HG02571 (cell line): ENCODE data around the gene ALDH1L1.
"Not testable (repeated sequence)": the region's sequence is repeated elsewhere in the genome, so short reads cannot be mapped to it uniquely, and the experiment has no call there.

Source experiments
- ATAC-seq: cut with Tn5 transposase; IDR thresholded peaks from one replicate; pipeline ENCODE4 v1.9.1; 2021; ENCODE audit warnings: mild to moderate bottlenecking, moderate library complexity; ENCODE audit not compliant: unreplicated experiment

The ALDH1L1 gene

DNA sequence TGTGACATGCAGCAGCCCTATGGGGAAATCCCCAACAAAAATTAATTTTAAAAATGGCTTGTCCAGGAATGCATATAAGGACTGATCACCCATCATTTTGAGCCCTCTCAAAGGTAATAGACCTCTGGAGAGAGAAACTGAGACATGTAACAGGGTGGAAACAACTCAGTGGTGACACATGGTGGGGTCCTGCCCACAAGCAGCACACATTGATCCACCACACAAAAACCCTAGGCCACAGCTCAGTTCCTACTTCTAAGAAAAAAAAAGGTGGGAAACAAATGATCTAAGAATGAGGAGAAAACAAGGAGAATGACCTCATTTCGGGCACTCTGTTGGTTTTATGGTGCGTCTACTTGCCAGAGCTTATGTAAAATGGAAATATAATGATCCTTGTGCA, 94.5 kb downstream of the ALDH1L1 start:
- no peak for ATAC-seq

GRCh38 chr3:126085276-126085675, 95.1 kb downstream of the ALDH1L1 start:
- ATAC-seq = no peak

DNA sequence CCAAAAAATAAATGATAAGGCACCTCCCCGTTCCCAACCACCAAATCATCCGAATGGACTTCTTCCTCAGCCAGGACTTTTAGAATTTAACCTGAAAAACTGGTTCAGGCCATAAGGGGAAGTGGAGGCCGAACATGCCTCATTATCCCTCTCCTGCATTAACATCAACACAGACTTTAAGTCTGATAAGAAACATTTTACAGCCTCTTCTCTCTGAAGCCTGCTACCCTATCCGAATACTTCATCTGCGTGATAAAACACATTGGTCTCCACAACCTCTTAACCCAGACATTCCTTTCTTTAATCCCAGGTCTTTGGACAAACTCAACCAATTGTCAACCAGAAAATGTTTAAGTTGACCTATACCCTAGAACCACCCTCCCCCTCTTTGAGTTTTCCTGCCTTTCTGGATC, 95.6 kb downstream of the ALDH1L1 start:
- ATAC-seq = no peak

DNA sequence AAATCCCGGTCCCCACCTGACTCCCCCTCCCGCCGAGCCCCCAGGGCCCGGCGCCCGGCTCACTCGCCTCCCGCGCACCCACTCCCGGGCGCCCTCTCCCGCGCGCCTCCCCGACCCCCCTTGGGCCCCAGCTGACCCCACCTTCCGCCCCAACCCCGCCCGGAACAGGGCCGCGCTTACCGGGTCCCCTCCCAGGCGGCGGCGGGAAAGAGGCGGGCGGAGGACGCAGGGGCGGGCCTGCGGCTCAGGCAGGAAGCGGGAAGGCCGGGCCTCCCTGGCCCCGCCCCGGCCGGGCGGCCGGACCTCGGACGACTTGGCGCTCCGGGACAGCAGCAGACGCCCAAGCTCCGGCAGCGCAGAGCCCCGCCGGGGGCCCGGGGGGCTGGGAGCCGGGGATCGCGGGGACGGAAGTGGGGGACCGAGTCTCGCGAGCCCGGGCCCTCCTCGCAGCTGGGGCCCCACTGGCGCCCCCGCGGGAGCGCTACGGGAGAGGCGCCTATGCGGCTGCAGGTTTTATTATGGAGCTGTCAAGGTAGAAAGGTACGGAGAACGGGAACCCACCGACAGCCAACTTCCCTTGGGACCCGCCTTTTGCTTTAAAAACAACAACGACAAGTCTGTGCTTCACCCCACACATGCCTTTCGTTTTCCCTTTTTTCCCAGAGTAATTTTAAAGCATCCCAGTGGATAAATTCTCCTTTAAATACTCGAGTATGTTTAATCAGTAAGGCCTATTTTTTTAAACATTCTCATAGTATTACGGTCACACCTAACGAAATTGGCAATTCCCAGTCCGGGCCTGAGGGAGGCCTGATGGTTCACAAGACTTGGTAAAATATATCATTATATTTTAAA, 96.2 kb downstream of the ALDH1L1 start, which contains the start of gene SLC41A3:
Gene SLC41A3 (minus strand): TSS at position 212 of the 855 bp plus-strand sequence. CDS start 15,905 bp downstream, outside the sequence.
- ATAC-seq = peak; percentile 96

DNA sequence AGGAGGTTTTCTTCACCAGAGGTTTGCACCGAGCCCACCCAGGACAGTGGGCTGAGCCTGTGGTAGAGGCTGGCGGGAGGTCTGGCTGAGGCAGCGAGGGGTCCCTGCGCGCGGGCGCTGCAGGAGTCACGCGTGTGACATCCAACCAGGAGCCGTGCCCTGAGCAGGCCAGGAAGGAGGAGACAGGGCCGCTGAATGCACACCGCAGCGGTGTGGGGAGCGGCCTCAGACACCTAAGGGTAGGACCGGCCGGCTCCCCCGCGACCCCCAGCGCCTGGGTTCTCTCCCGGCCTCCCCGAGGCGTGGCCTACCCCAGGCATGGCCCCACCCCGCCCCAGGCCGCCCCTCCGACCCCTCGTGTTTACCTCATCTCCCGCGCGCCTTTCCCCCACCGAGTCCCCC, 96.9 kb downstream of the ALDH1L1 start:
- peak; percentile 37 for ATAC-seq

GRCh38 chr3:126083138-126083445, 97.3 kb downstream of the ALDH1L1 start:
- ATAC-seq = no peak

DNA sequence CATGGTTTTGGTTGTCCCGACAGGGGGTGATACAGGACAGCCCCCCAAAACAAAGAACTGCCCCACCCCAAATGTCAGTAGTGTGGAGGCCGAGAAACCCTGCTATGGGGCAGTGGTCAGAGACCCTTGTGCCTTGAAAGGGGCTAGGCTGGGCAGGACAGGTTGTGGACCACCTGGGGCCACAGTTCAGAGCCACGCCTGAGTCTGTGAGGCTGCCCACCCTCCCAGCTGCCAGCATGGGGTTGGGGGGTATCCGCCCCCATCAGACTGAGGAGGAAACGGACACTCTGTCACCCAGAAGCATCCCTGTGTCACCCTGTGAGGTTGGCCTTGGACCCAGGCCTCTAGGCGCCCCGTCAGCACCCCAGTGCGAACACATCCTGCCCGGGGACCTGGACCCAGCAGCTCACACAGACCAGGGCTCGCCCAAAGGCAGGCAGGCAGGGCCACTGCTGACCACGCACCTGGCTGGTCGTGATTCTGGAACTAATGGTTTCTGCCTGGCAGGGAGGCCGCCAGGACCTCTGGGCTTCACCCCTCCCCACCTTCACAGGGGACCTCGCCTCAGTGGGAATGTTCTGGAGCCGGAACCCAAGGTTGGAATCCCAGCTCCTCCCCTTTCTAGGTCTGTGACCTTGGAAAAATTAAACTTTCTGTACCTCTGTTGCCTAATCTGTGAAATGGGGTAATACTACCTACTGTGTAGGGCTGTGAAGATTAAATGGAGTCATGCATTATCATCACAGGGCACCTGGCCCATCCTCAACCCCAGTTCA, 97.8 kb downstream of the ALDH1L1 start:
- ATAC-seq = no peak

DNA sequence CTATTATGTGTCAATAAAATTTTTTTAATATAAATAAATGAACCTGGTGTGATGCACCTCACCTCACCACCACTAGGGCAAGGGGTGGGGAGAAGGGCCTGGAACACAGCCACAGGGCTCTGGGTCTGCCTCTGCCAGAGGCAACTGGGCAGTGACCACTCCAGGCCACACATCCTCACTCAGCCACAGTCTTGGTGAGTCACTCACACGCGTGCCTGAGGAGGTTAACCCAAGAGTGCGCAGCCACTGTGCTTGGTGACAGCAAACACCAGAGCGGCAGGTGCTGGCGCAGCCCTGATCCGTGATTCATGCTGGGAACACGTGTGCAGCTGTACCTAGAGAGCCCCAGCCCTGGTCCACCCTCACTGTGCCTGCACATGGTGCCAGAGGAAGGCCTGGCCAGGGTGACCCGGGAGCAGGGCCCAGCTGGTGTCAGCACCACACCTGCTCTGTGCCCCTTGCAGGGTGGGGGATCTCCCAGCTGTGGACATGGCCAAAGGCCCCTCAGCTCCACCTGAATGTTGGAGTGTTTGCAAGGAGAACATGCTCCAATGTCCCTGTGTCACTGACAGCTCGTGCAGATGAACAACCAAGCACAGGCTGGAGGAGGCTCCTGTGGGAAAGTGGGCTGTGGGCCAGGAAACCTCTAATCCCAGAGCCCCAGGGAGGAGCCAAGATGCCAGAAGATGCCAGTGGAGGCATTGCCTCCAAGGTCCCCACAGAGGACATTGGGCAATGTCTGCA, 98.6 kb downstream of the ALDH1L1 start:
- ATAC-seq = no peak

- no peak for ATAC-seq
These were observed 99.4 kb downstream of the ALDH1L1 start for GRCh38 chr3:126080970-126081369.

DNA sequence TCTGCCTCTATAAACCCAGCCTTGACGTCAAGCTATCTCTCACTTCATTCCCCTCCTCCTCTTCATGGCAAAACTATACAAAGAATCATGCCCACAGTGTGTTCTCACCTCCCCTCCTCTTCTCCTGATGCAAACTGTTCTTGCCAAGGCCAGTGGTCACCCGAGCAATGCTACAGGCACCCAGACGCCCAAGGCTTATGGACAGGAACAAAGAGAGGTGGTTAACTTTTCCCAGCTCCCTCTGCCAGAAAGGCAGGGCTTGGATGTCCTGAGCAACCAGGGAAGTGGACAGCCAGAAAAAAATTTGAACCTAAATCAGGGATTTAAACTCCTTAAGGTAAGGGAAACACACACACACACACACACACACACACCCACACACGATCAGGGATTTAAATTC, 101.5 kb downstream of the ALDH1L1 start:
- ATAC-seq = no peak

- ATAC-seq = no peak
These were observed 102.6 kb downstream of the ALDH1L1 start for GRCh38 chr3:126077754-126078153.

DNA sequence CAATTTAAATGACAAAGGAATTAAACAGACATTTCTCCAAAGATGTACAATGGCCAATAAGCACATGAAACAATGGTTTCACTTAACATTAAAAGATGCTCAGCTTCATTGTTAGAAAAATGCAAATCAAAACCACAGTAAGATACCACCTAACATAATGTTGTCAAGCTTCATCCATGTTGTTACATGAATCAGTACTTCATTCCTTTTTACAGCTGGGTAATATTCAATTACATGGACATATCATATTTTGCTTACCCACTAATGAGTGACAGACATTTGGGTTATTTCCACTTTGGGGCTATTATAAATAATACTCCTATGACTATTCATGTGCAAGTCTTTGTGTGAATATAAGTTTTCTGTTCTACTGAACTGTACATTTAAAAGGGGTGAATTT, 104.2 kb downstream of the ALDH1L1 start:
- no peak for ATAC-seq

- ATAC-seq = no peak
These were observed 110.2 kb downstream of the ALDH1L1 start for GRCh38 chr3:126070146-126070545.

- no peak for ATAC-seq
These were observed 112.4 kb downstream of the ALDH1L1 start for GRCh38 chr3:126067959-126068358.

- not testable (repeated sequence) for ATAC-seq
These were observed 113.7 kb downstream of the ALDH1L1 start for GRCh38 chr3:126066676-126067075.

GRCh38 chr3:126065876-126066275, 114.5 kb downstream of the ALDH1L1 start:
- no peak for ATAC-seq

DNA sequence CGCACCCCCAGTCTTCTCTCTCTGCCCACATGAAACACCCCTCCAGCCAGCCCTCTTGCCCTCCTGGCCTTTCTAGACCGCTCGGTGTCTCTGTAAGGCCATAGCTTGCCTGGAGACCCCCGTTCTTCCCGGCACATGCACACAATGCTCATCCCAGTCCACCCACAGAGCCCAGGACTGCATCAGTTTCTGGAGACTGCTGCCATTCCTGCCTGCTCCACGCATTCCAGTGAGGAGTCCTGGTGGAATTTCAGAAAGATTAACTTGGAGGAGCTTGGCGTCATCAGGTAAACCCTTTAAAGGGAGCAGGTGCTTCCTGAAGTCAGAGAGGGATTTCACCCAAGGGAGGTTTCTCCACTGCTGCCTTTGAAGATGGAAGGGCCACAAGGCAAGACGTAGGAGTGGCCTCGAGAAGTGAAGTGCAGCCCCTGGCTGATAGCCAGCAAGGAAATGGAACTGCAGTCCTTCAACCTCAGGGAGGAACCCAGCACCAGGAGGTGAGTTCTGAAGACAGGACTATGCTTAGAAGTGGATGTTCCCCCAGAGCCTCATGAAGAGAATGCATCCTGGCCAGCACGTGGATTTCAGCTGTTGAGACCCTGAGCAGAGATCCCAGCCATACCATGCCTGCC, 115.6 kb downstream of the ALDH1L1 start:
- no peak for ATAC-seq

DNA sequence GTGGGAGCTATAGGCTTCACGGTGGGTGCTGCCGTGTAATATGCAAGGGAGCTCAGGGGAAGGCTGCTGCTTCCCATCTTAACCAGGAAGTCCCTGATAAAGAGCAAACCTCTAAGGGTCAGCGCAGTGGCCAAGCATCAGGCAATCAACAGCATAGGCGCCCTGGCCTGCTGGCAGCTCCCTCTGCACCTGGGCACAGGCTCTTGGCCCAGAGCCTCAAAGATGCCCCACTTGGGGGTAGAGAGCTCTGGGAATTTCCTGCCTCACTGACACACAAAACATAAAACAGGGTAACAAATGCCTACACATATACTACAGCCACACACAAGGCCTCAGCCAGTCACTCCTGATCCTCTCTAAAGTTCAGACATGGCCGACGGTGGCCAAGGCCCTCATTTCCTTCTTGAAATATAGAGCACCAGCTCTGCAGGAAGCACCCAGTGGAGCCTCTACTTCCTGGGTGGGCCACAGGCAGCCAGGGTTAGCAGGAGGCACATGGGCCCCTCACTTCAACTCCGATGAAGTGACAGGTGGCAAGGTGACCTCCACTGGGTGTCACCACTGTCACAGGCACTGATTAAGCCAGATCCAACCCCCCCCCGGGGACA, 116.9 kb downstream of the ALDH1L1 start:
- ATAC-seq = no peak

- no peak for ATAC-seq
These were observed 118.9 kb downstream of the ALDH1L1 start for GRCh38 chr3:126061301-126062032.

GRCh38 chr3:126060613-126061145, 119.7 kb downstream of the ALDH1L1 start:
- ATAC-seq = no peak
